B cell (primary cell): ENCODE measurements around the gene ZNF521. TPM values are rescaled to one million over a fixed set of nuclear protein-coding genes. Genes with fewer than 3 reads are reported as not detected.

Source experiments
- ATAC-seq: fragments of 200-7000 bp; cut with Tn5 transposase; one replicate; pipeline ENCODE4 v1.10.0; 2021; ENCODE audit warnings: low read depth, mild to moderate bottlenecking, moderate number of reproducible peaks, moderate library complexity
- CTCF ChIA-PET: fragments of 350-600 bp; sonication (Branson Sonifier 250); formaldehyde crosslinking; loops from one replicate; lab custom pipeline; 2021; ENCODE audit warnings: antibody characterized with exemption, inconsistent platforms; lab: Charles Lee
- POLR2A ChIA-PET: fragments of 350-600 bp; sonication (Branson Sonifier 250); formaldehyde crosslinking; loops from one replicate; lab custom pipeline; 2021; ENCODE audit warnings: antibody characterized with exemption; lab: Charles Lee
- DNase-seq: peaks from one replicate; pipeline ENCODE4 v3.0.0; 2013
- H2AFZ ChIP-seq: 2 replicates; pipeline ENCODE4 v1.6.1; 2012; ENCODE audit warnings: mild to moderate bottlenecking, low read depth, low read length; ENCODE audit not compliant: insufficient read depth, poor library complexity, severe bottlenecking
- H3K27ac ChIP-seq, 2 donors: 1 replicate in 1 of 2; 2 replicates in 1 of 2; pipeline ENCODE4 v1.5.1; 2012 to 2013; ENCODE audit warnings: low read length in 2 of 2, mild to moderate bottlenecking in 2 of 2, moderate library complexity in 1 of 2
- H3K27me3 ChIP-seq, 4 experiments: fragments of 200-600 bp in 1 of 4; sonication (generic) in 1 of 4; replicated peaks in 1 of 4; 1 replicate in 2 of 4; 2 replicates in 2 of 4; pipeline versions ENCODE4 v1.6.1 to v1.7.0; 2013 to 2016; ENCODE audit warnings: low read length in 3 of 4, mild to moderate bottlenecking in 2 of 4, mixed read lengths in 1 of 4, moderate library complexity in 1 of 4; ENCODE audit not compliant: insufficient read depth in 4 of 4, control insufficient read depth in 3 of 4; ENCODE audit errors: control extremely low read depth in 1 of 4
- H3K36me3 ChIP-seq, 2 experiments: replicated peaks in 1 of 2; 1 replicate in 1 of 2; 2 replicates in 1 of 2; pipeline versions ENCODE4 v1.6.1 to v1.7.1; 2013; ENCODE audit warnings: low read length in 1 of 2; ENCODE audit not compliant: insufficient read depth in 2 of 2, control insufficient read depth in 1 of 2; ENCODE audit errors: control extremely low read depth in 1 of 2, extremely low read depth in 1 of 2
- H3K4me1 ChIP-seq, 2 donors: fragments of 200-600 bp in 1 of 2; sonication (generic) in 1 of 2; 1 replicate in 1 of 2; 2 replicates in 1 of 2; pipeline versions ENCODE4 v1.5.1 to v1.6.1; 2013 to 2017; ENCODE audit warnings: low read length in 2 of 2; ENCODE audit not compliant: control insufficient read depth in 2 of 2, insufficient read depth in 2 of 2
- H3K4me2 ChIP-seq: replicated peaks from 2 replicates; pipeline ENCODE3; 2012; ENCODE audit warnings: mild to moderate bottlenecking, low read depth, low read length; ENCODE audit not compliant: poor library complexity, severe bottlenecking
- H3K4me3 ChIP-seq, 5 experiments: fragments of 200-600 bp in 1 of 5; sonication (generic) in 1 of 5; 1 replicate in 3 of 5; 2 replicates in 2 of 5; pipeline versions ENCODE4 v1.5.1 to v1.7.0; 2011 to 2016; ENCODE audit warnings: low read length in 4 of 5, mild to moderate bottlenecking in 4 of 5, low read depth in 2 of 5, control low read depth in 1 of 5, moderate library complexity in 1 of 5; ENCODE audit not compliant: insufficient read depth in 1 of 5; ENCODE audit errors: control extremely low read depth in 1 of 5, extremely low read depth in 1 of 5
- H3K79me2 ChIP-seq: fragments of 200-600 bp; sonication (generic); one replicate; pipeline ENCODE4 v1.6.0; 2016; ENCODE audit warnings: low read length; ENCODE audit not compliant: control insufficient read depth, insufficient read depth
- H3K9ac ChIP-seq: fragments of 200-600 bp; sonication (generic); 2 replicates; pipeline ENCODE4 v1.6.1; 2017; ENCODE audit warnings: mild to moderate bottlenecking, low read length, moderate library complexity
- H3K9me3 ChIP-seq, 3 donors: one replicate each; pipeline versions ENCODE4 v1.6.1 to v1.7.1; 2013; ENCODE audit warnings: low read length in 2 of 3; ENCODE audit not compliant: control insufficient read depth in 2 of 3, insufficient read depth in 1 of 3; ENCODE audit errors: control extremely low read depth in 1 of 3
- H4K20me1 ChIP-seq: 2 replicates; pipeline ENCODE4 v1.6.0; 2012; ENCODE audit warnings: mild to moderate bottlenecking, low read length; ENCODE audit not compliant: insufficient read depth, control insufficient read depth, poor library complexity, severe bottlenecking
- H3K27ac Mint-ChIP-seq: one replicate; pipeline ENCODE4 v1.8.0; 2021; ENCODE audit warnings: mixed read lengths
- H3K27me3 Mint-ChIP-seq: one replicate; pipeline ENCODE4 v1.8.0; 2021; ENCODE audit warnings: mixed read lengths
- H3K4me1 Mint-ChIP-seq: one replicate; pipeline ENCODE4 v1.8.0; 2021; ENCODE audit warnings: mixed read lengths
- H3K4me3 Mint-ChIP-seq: one replicate; pipeline ENCODE4 v1.8.0; 2021; ENCODE audit warnings: mixed read lengths
- H3K9me3 Mint-ChIP-seq: one replicate; pipeline ENCODE4 v1.8.0; 2022; ENCODE audit warnings: mixed read lengths; ENCODE audit not compliant: insufficient read depth
- EZH2 ChIP-seq: IDR thresholded peaks from 2 replicates; pipeline ENCODE4 v1.6.1; 2012; ENCODE audit warnings: borderline replicate concordance, low read depth, mild to moderate bottlenecking, moderate library complexity, low read length; ENCODE audit not compliant: insufficient read depth, poor library complexity, severe bottlenecking
- WGBS: methylation state at CpG from one replicate; pipeline ENCODE4 v1.1.5; 2013; ENCODE audit warnings: missing lambda C conversion rate; ENCODE audit not compliant: insufficient coverage; 5-methylcytosine and 5-hydroxymethylcytosine counted together
- intact Hi-C: fragments of 100-400 bp; cut with micrococcal nuclease; formaldehyde crosslinking; loops from one replicate; pipeline ENCODE4 v1.10.0; 2022
- polyA plus RNA-seq: library from polyadenylated mRNA; depleted of rRNA; stranded (reverse); fragments of >200 nt; gene quantifications from 2 replicates; pipeline ENCODE4 v1.2.3, GENCODE V29; 2012
- total RNA-seq, 2 donors: library from RNA; stranded (reverse); fragments of 120-200 nt in 1 of 2; gene quantifications; 1 replicate in 1 of 2; 2 replicates in 1 of 2; pipeline versions ENCODE4 v1.2.3 to v1.2.4, GENCODE V29; 2013 to 2022
- TF ChIP-seq, protein P1 (sequence below): fragments of 200-600 bp; IDR thresholded peaks from one replicate; pipeline ENCODE4 v1.8.0; 2022; ENCODE audit warnings: antibody characterized with exemption, mild to moderate bottlenecking

Gene ZNF521
- total and polyA plus RNA-seq, 2 donors (not counting 1 experiment from before 2014, with no cell fraction given) = 0.04 to 9.0 TPM

DNA sequence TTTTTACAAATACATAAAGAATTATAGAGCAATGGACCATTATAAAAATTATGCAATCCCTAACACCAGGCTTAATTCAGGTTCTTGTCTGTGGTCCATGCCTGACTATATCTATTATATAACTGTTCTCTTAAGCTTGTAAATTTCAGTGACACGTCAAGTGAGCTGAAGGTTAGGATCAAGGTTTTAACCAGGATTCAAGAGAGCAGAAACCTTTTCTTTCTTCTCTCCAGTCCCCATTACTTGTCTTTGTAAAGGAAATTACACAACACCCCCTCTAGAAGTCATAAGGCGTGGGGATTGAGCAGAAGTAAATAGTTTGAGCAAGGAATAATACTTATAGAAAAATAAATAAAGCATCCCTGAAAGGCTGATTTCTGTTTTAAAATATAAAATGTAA lies 122.0 kb downstream of the ZNF521 start:
- TF ChIP-seq, protein P1, sequence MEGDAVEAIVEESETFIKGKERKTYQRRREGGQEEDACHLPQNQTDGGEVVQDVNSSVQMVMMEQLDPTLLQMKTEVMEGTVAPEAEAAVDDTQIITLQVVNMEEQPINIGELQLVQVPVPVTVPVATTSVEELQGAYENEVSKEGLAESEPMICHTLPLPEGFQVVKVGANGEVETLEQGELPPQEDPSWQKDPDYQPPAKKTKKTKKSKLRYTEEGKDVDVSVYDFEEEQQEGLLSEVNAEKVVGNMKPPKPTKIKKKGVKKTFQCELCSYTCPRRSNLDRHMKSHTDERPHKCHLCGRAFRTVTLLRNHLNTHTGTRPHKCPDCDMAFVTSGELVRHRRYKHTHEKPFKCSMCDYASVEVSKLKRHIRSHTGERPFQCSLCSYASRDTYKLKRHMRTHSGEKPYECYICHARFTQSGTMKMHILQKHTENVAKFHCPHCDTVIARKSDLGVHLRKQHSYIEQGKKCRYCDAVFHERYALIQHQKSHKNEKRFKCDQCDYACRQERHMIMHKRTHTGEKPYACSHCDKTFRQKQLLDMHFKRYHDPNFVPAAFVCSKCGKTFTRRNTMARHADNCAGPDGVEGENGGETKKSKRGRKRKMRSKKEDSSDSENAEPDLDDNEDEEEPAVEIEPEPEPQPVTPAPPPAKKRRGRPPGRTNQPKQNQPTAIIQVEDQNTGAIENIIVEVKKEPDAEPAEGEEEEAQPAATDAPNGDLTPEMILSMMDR = no peak
- no peak for TF ChIP-seq EZH2
- Mint-ChIP-seq H3K4me3 (no peak overlapping the region), H3K27ac (no peak overlapping the region), H3K4me1 (peaks cover 1% of the 10 kb centered on the region), H3K9me3 (no peaks in the 10 kb centered on the region), H3K27me3 (no peaks in the 10 kb centered on the region)
- POLR2A ChIA-PET = no interaction called here
- Histone ChIP-seq H3K36me3 (no peaks in the 10 kb centered on the region), H3K9me3 (no peaks in the 10 kb centered on the region), H3K4me1 (no peaks in the 10 kb centered on the region), H3K9ac (no peak overlapping the region), H3K4me2 (no peak overlapping the region), H3K27ac (no peak overlapping the region), H4K20me1 (no peaks in the 10 kb centered on the region), H3K79me2 (no peaks in the 10 kb centered on the region), H3K4me3 (no peak overlapping the region), H3K27me3 (peaks cover 0 to 2% (median 0%) of the 10 kb centered on the region in 4 experiments), H2AFZ (no peak overlapping the region)
- intact Hi-C loops = no loop called here
- no peak for ATAC-seq
- DNase-seq = no peak
- no CpG with 5 or more reads among the region's 2 CpGs for WGBS
- CTCF ChIA-PET = no interaction called here

DNA sequence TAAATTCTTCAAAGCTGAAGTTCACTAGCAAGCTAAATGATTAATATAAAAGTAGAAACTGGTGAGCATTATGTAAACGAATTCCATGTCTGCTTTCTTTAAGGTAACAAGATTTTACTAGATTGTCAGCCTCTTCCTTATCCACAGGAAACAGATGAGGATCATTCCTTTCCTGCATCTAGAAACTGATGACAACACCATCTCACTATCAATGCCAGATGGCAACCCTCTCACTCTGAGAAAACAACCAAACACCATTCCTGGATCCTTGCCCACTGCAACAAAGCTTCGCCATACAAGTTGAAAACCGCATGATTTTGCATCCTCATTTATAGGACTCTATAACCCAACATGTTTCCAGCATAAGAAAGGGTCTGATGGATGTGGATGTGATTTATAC lies 122.9 kb downstream of the ZNF521 start:
- DNase-seq (no peak), ATAC-seq (no peak)
- no peak for TF ChIP-seq EZH2
- TF ChIP-seq, protein P1 = no peak
- no peak overlapping the region for H3K9ac ChIP-seq
- 14% methylated on average over 2 of the region's 3 CpGs for WGBS
- no peak overlapping the region for H3K4me3 Mint-ChIP-seq
- H3K4me2 ChIP-seq = no peak overlapping the region
- no peaks in the 10 kb centered on the region for H3K4me1 ChIP-seq
- H3K9me3 ChIP-seq = no peaks in the 10 kb centered on the region
- H3K27me3 Mint-ChIP-seq = no peaks in the 10 kb centered on the region
- no peak overlapping the region for H3K4me3 ChIP-seq
- no peaks in the 10 kb centered on the region for H3K36me3 ChIP-seq
- no peak overlapping the region for H2AFZ ChIP-seq
- H3K9me3 Mint-ChIP-seq = no peaks in the 10 kb centered on the region
- H3K79me2 ChIP-seq = no peaks in the 10 kb centered on the region
- CTCF ChIA-PET = no interaction called here
- no peaks in the 10 kb centered on the region for H4K20me1 ChIP-seq
- H3K27ac Mint-ChIP-seq = no peak overlapping the region
- POLR2A ChIA-PET = no interaction called here
- peaks cover 1% of the 10 kb centered on the region for H3K4me1 Mint-ChIP-seq
- intact Hi-C loops = no loop called here
- H3K27me3 ChIP-seq = peaks cover 0 to 2% (median 0%) of the 10 kb centered on the region in 4 experiments
- H3K27ac ChIP-seq = no peak overlapping the region
